ENCODE data around the gene ZNF273. TPM values are rescaled to one million over a fixed set of nuclear protein-coding genes. Genes with fewer than 3 reads are reported as not detected.

The ZNF273 gene
- total and polyA plus RNA-seq, 10 donors = 2.4 to 10.4 (median 6.1) TPM

GRCh38 chr7:64873155-64873500 is 29.9 kb upstream of the ZNF273 start:
- Histone ChIP-seq H3K27ac (no peak overlapping the region), H3K4me1 (peaks cover 0 to 8% (median 2%) of the 10 kb centered on the region in 6 donors), H3K27me3 (replicated peaks in 1 of 7) (peaks cover 0 to 34% (median 0%) of the 10 kb centered on the region in 7 donors), H3K9me3 (peaks cover 0 to 81% (median 0%) of the 10 kb centered on the region in 8 donors), H3K4me3 (no peak overlapping the region), H3K36me3 (no peaks in the 10 kb centered on the region)
- no peak for DNase-seq
- WGBS, 5 donors = 90 to 96% (median 92%) methylated on average over 10 of the region's 10 CpGs
- TF ChIP-seq POLR2AphosphoS5 (IDR thresholded peaks at IDR 0.05) = no peak
- TF ChIP-seq POLR2A (IDR thresholded peaks at IDR 0.05) = no peak
- no peak for TF ChIP-seq CTCF (IDR thresholded peaks at IDR 0.05 in 8 of 11, conservative IDR thresholded peaks at IDR 0.05 in 3 of 11)
- intact Hi-C loops (cut with DNase I; ENCODE audit: low total_unique reads) = no loop called here

- DNase-seq = no peak
- Histone ChIP-seq H3K4me3 (no peak overlapping the region), H3K4me1 (peaks cover 0 to 8% (median 2%) of the 10 kb centered on the region in 6 donors), H3K9me3 (peaks cover 0 to 81% (median 0%) of the 10 kb centered on the region in 8 donors), H3K36me3 (no peaks in the 10 kb centered on the region), H3K27ac (no peak overlapping the region), H3K27me3 (replicated peaks in 1 of 7) (peaks cover 0 to 38% (median 0%) of the 10 kb centered on the region in 7 donors)
- 62 to 73% (median 63%) methylated on average over 5 of the region's 5 CpGs for WGBS, 5 donors
- TF ChIP-seq POLR2A (IDR thresholded peaks at IDR 0.05) (no peak), POLR2AphosphoS5 (IDR thresholded peaks at IDR 0.05) (no peak), CTCF (IDR thresholded peaks at IDR 0.05 in 8 of 11, conservative IDR thresholded peaks at IDR 0.05 in 3 of 11) (no peak)
- intact Hi-C loops (cut with DNase I; ENCODE audit: low total_unique reads) = no loop called here
Observed at GRCh38 chr7:64873517-64873916, 29.6 kb upstream of the ZNF273 start.

GRCh38 chr7:64874114-64874513 is 29.0 kb upstream of the ZNF273 start:
- H3K9me3 ChIP-seq = peaks cover 0 to 79% (median 0%) of the 10 kb centered on the region in 8 donors
- H3K4me1 ChIP-seq = peaks cover 0 to 8% (median 2%) of the 10 kb centered on the region in 6 donors
- no peak for TF ChIP-seq POLR2A (IDR thresholded peaks at IDR 0.05)
- no peak for TF ChIP-seq POLR2AphosphoS5 (IDR thresholded peaks at IDR 0.05)
- TF ChIP-seq CTCF (IDR thresholded peaks at IDR 0.05 in 8 of 11, conservative IDR thresholded peaks at IDR 0.05 in 3 of 11) = no peak
- DNase-seq = no peak
- no peak overlapping the region for H3K4me3 ChIP-seq
- intact Hi-C loops (cut with DNase I; ENCODE audit: low total_unique reads) = no loop called here
- H3K27me3 ChIP-seq (replicated peaks in 1 of 7) = peaks cover 0 to 39% (median 0%) of the 10 kb centered on the region in 7 donors
- whole genome bisulfite sequencing, 5 donors = 74 to 87% (median 78%) methylated on average over 9 to 10 of the region's 10 CpGs
- H3K27ac ChIP-seq = no peak overlapping the region
- no peaks in the 10 kb centered on the region for H3K36me3 ChIP-seq

- H3K27me3 ChIP-seq (replicated peaks in 1 of 7) = peaks cover 0 to 39% (median 0%) of the 10 kb centered on the region in 7 donors
- H3K9me3 ChIP-seq = peaks cover 0 to 79% (median 0%) of the 10 kb centered on the region in 8 donors
- H3K27ac ChIP-seq = no peak overlapping the region
- no peak overlapping the region for H3K4me3 ChIP-seq
- no peak for TF ChIP-seq POLR2A (IDR thresholded peaks at IDR 0.05)
- TF ChIP-seq CTCF (IDR thresholded peaks at IDR 0.05 in 8 of 11, conservative IDR thresholded peaks at IDR 0.05 in 3 of 11) = no peak
- TF ChIP-seq POLR2AphosphoS5 (IDR thresholded peaks at IDR 0.05) = no peak
- no peaks in the 10 kb centered on the region for H3K36me3 ChIP-seq
- intact Hi-C loops (cut with DNase I; ENCODE audit: low total_unique reads) = no loop called here
- H3K4me1 ChIP-seq = peaks cover 0 to 8% (median 2%) of the 10 kb centered on the region in 6 donors
- WGBS, 5 donors = 77 to 91% (median 83%) methylated on average over 19 to 23 of the region's 23 CpGs
- no peak for DNase-seq
Observed at GRCh38 chr7:64874562-64875250, 28.4 kb upstream of the ZNF273 start.

Data from spleen (tissue), 11 donors.